GM12801 (cell line): ENCODE results near the gene MRPS2.

Experiments
- CTCF ChIP-seq: IDR thresholded peaks from one replicate; pipeline ENCODE4 v1.5.1; 2011; ENCODE audit warnings: control low read depth; ENCODE audit not compliant: insufficient read length; ENCODE audit errors: extremely low read depth

MRPS2 gene

GRCh38 chr9:135485385-135485784, 15.1 kb upstream of the MRPS2 start:
- TF ChIP-seq CTCF: no peak

GRCh38 chr9:135485832-135486231, 14.7 kb upstream of the MRPS2 start:
- TF ChIP-seq CTCF: no peak

GRCh38 chr9:135486267-135487065, 14.0 kb upstream of the MRPS2 start:
- TF ChIP-seq CTCF: no peak

- TF ChIP-seq CTCF: no peak
Measured at GRCh38 chr9:135487281-135488012, 13.0 kb upstream of the MRPS2 start.

- TF ChIP-seq CTCF: no peak
Measured at GRCh38 chr9:135488013-135488330, 12.5 kb upstream of the MRPS2 start.

GRCh38 chr9:135488527-135488926, 12.0 kb upstream of the MRPS2 start:
- no peak for TF ChIP-seq CTCF

GRCh38 chr9:135489188-135489906, 11.1 kb upstream of the MRPS2 start:
- TF ChIP-seq CTCF: no peak
